K562 (cell line): ENCODE data around the gene VWA8. TPM values are rescaled to one million over a fixed set of nuclear protein-coding genes. Genes with fewer than 3 reads are reported as not detected.

ENCODE experiments used
- ATAC-seq: fragments of 200-7000 bp; cut with Tn5 transposase; 3 replicates; pipeline ENCODE4 v1.9.1; 2020; ENCODE audit warnings: moderate library complexity
- BruUV-seq: library from RNA; stranded (reverse); fragments of 400-500 nt; replicated peaks from 2 replicates; lab custom pipeline; 2021; lab: Mats Ljungman, UMichigan
- CTCF ChIA-PET: fragments of 300-600 bp; formaldehyde crosslinking; extraction: SDS; loops from one replicate; lab custom pipeline; 2021; ENCODE audit warnings: low intra/inter-chr PET ratio; lab: Yijun Ruan, JAX
- POLR2A ChIA-PET: fragments of 300-600, 350-650 bp; sonication (Branson Sonifier 250); formaldehyde crosslinking; extraction: SDS; loops from one replicate; lab custom pipeline; 2021; ENCODE audit warnings: antibody characterized with exemption, inconsistent platforms; lab: Yijun Ruan, JAX
- DNase-seq, 4 experiments: peaks; one replicate each; pipeline versions ENCODE4 v3.0.0 to v3.0.0-alpha.2; 2011 to 2018; ENCODE audit warnings: low spot score in 3 of 4, mixed read lengths in 3 of 4; ENCODE audit errors: extremely low read depth in 1 of 4
- FAIRE-seq: peaks from 2 replicates; lab custom pipeline; 2011; peaks lifted over from hg19 to GRCh38; lab: Jason Lieb, UNC
- H2AFZ ChIP-seq: 2 replicates; pipeline ENCODE4 v1.6.0; 2011; ENCODE audit warnings: low read depth, low read length, control low read depth, inconsistent platforms
- H3K27ac ChIP-seq: fragments of 200-600 bp; 3 replicates; pipeline ENCODE4 v1.8.0; 2011; ENCODE audit warnings: low read depth, mild to moderate bottlenecking, control low read depth, inconsistent platforms, low read length, moderate library complexity, mixed read lengths; ENCODE audit errors: extremely low read depth
- H3K27me3 ChIP-seq, 2 experiments: fragments of 300-600 bp in 1 of 2; 2 replicates in 1 of 2; 3 replicates in 1 of 2; pipeline versions ENCODE4 v1.6.0 to v1.8.0; 2011; ENCODE audit warnings: inconsistent platforms in 2 of 2, low read length in 2 of 2, mild to moderate bottlenecking in 1 of 2, mixed read lengths in 1 of 2, moderate library complexity in 1 of 2; ENCODE audit not compliant: control insufficient read depth in 2 of 2, insufficient read depth in 2 of 2
- H3K36me3 ChIP-seq: fragments of 300-600 bp; 3 replicates; pipeline ENCODE4 v1.8.0; 2011; ENCODE audit warnings: mild to moderate bottlenecking, low read length, inconsistent platforms; ENCODE audit not compliant: control insufficient read depth, insufficient read depth
- H3K4me1 ChIP-seq, 2 experiments: fragments of 200-600 bp in 1 of 2; replicated peaks in 1 of 2; 2 replicates in 1 of 2; 3 replicates in 1 of 2; pipeline versions ENCODE4 v1.5.1 to v1.8.0; 2011; ENCODE audit warnings: inconsistent platforms in 2 of 2, low read length in 2 of 2, mild to moderate bottlenecking in 1 of 2, mixed read lengths in 1 of 2, moderate library complexity in 1 of 2; ENCODE audit not compliant: control insufficient read depth in 2 of 2, insufficient read depth in 2 of 2
- H3K4me2 ChIP-seq: 2 replicates; pipeline ENCODE4 v1.6.1; 2011; ENCODE audit warnings: low read length, control low read depth, inconsistent platforms, mixed read lengths; ENCODE audit not compliant: insufficient read depth
- H3K4me3 ChIP-seq: fragments of 200-600 bp; sonication (generic), shearing (Covaris generic); 2 replicates; pipeline ENCODE4 v1.5.1; 2016; ENCODE audit warnings: control low read depth, inconsistent platforms
- H3K79me2 ChIP-seq: fragments of 200-600 bp; 3 replicates; pipeline ENCODE4 v1.8.0; 2011; ENCODE audit warnings: low read length, inconsistent platforms; ENCODE audit not compliant: control insufficient read depth, insufficient read depth
- H3K9ac ChIP-seq, 2 experiments: 2 replicates each; pipeline versions ENCODE4 v1.6.0 to v1.6.1; 2011; ENCODE audit warnings: low read depth in 2 of 2, low read length in 2 of 2, control low read depth in 1 of 2, inconsistent platforms in 1 of 2, mild to moderate bottlenecking in 1 of 2, mixed read lengths in 1 of 2; ENCODE audit not compliant: insufficient read depth in 1 of 2
- H3K9me1 ChIP-seq: one replicate; pipeline ENCODE4 v1.6.0; 2011; ENCODE audit warnings: inconsistent platforms, mild to moderate bottlenecking, low read length, moderate library complexity; ENCODE audit not compliant: control insufficient read depth, insufficient read depth
- H3K9me3 ChIP-seq: replicated peaks from 2 replicates; pipeline ENCODE4 v1.5.1; 2011; ENCODE audit warnings: low read depth, low read length, inconsistent platforms; ENCODE audit not compliant: control insufficient read depth, insufficient read depth
- H4K20me1 ChIP-seq: replicated peaks from 2 replicates; pipeline ENCODE4 v1.6.1; 2011; ENCODE audit warnings: low read length, inconsistent platforms, mixed read lengths; ENCODE audit not compliant: control insufficient read depth, insufficient read depth
- ATF3 ChIP-seq, 2 experiments: fragments of 450-650 bp in 1 of 2; sonication (generic) in 1 of 2; formaldehyde crosslinking in 1 of 2; IDR thresholded peaks in 1 of 2; conservative IDR thresholded peaks in 1 of 2; 2 replicates each; pipeline versions ENCODE4 v1.6.1 to v1.8.1; 2016 to 2023; ENCODE audit warnings: mild to moderate bottlenecking in 2 of 2, moderate library complexity in 2 of 2, inconsistent platforms in 1 of 2, missing genetic modification reagents in 1 of 2
- WGBS: fragments of 100-300 bp; shearing (Covaris generic); methylation state at CpG from one replicate; pipeline ENCODE4 v1.1.6; 2016; ENCODE audit warnings: low coverage, mixed read lengths; ENCODE audit not compliant: insufficient coverage; ENCODE audit errors: missing lambda C conversion rate; 5-methylcytosine and 5-hydroxymethylcytosine counted together
- in situ Hi-C: fragments of 300-500 bp; cut with MboI; formaldehyde crosslinking; loops from 4 replicates; pipeline ENCODE4 v1.15.0; 2018; ENCODE audit warnings: inconsistent platforms, mixed read lengths
- intact Hi-C: fragments of 100-400 bp; cut with micrococcal nuclease; formaldehyde crosslinking; loops from 2 replicates; pipeline ENCODE4 v1.14.2; 2022
- polyA plus RNA-seq, 8 experiments: library from polyadenylated mRNA; depleted of rRNA in 4 of 8; stranded (reverse) in 5 of 8; unstranded in 3 of 8; fragments of >200 nt; fragmentation: Nextera tagmentation in 2 of 8; fragmentation: Illumina TruSeq in 1 of 8; extraction: Ambion mirVana in 2 of 8; extraction: Trizol in 1 of 8; gene quantifications; 2 replicates each; pipeline versions ENCODE4 v1.2.1 to v1.2.3, GENCODE V29; 2011 to 2014; ENCODE audit warnings: inconsistent platforms in 1 of 8, missing spikeins in 1 of 8
- total RNA-seq, 7 experiments: library from RNA; depleted of rRNA in 6 of 7; stranded (reverse); fragments of >200 nt in 6 of 7; fragmentation: Illumina TruSeq in 2 of 7; extraction: Trizol in 2 of 7; gene quantifications; 2 replicates each; pipeline versions ENCODE4 v1.2.1 to v1.2.3, GENCODE V29; 2011 to 2021; ENCODE audit warnings: low replicate concordance in 1 of 7

The VWA8 gene
- total and polyA plus RNA-seq, 9 of the 15 experiments (the other 6 are each of a cell fraction or from before 2014, with no cell fraction given): 2.1 to 18.5 (median 13.3) TPM

- H3K9me1 ChIP-seq: no peaks in the 10 kb centered on the region
- FAIRE-seq (no peak), ATAC-seq (no peak), DNase-seq (no peak)
- POLR2A ChIA-PET: interaction anchor here (1.4 kb wide), 1 partner anchor 9 kb away, joined by 3 read pairs; no protein-coding TSS in a partner anchor
- intact Hi-C loops: no loop called here
- no TSS peak for BruUV-seq
- H3K27me3 ChIP-seq: no peaks in the 10 kb centered on the region
- CTCF ChIA-PET: no interaction called here
- no peaks in the 10 kb centered on the region for H3K4me1 ChIP-seq
- no peak overlapping the region for H2AFZ ChIP-seq
- H3K36me3 ChIP-seq: no peaks in the 10 kb centered on the region
- WGBS: 94% methylated on average over 3 of the region's 6 CpGs
- no peaks in the 10 kb centered on the region for H4K20me1 ChIP-seq
- no peaks in the 10 kb centered on the region for H3K9me3 ChIP-seq
- no peak overlapping the region for H3K4me2 ChIP-seq
- no peak overlapping the region for H3K9ac ChIP-seq
- TF ChIP-seq ATF3 (IDR thresholded peaks at IDR 0.05): no peak
- no peak for TF ChIP-seq ATF3 (CRISPR knock-in tag; conservative IDR thresholded peaks at IDR 0.05)
- H3K79me2 ChIP-seq: no peaks in the 10 kb centered on the region
- in situ Hi-C loops: no loop called here
- H3K4me3 ChIP-seq: no peak overlapping the region
- no peak overlapping the region for H3K27ac ChIP-seq
These were observed 338.2 kb downstream of the VWA8 start for GRCh38 chr13:41622432-41623429.
